DMS79 treated with DMSO at 0.1 percent for 48 hours (cell line): ENCODE measurements around the gene CELF5.
"Not testable (repeated sequence)": the region's sequence is repeated elsewhere in the genome, so short reads cannot be mapped to it uniquely, and the experiment has no call there.

Source experiments
- DNase-seq: peaks from one replicate; lab custom pipeline; 2025; lab: John Stamatoyannopoulos, UW

Gene CELF5

GRCh38 chr19:3207461-3208242, 16.8 kb upstream of the CELF5 start:
- no peak for DNase-seq

- no peak for DNase-seq
These were observed 15.9 kb upstream of the CELF5 start for GRCh38 chr19:3208317-3209207.

GRCh38 chr19:3210347-3211017, 14.0 kb upstream of the CELF5 start:
- no peak for DNase-seq

- DNase-seq = no peak
These were observed 13.3 kb upstream of the CELF5 start for GRCh38 chr19:3211191-3211590.

- no peak for DNase-seq
These were observed 11.3 kb upstream of the CELF5 start for GRCh38 chr19:3213159-3213558.

GRCh38 chr19:3216874-3217273, 7.6 kb upstream of the CELF5 start:
- no peak for DNase-seq

- no peak for DNase-seq
These were observed 3.9 kb upstream of the CELF5 start for GRCh38 chr19:3220576-3220975.

GRCh38 chr19:3221576-3221975, 2.9 kb upstream of the CELF5 start:
- DNase-seq = not testable (repeated sequence)

GRCh38 chr19:3222709-3223108, 1.8 kb upstream of the CELF5 start:
- no peak for DNase-seq

GRCh38 chr19:3225169-3225485, 666 bp downstream of the CELF5 start:
- no peak for DNase-seq

GRCh38 chr19:3225677-3226093, 1.2 kb downstream of the CELF5 start:
- DNase-seq = no peak

GRCh38 chr19:3227054-3227626, 2.7 kb downstream of the CELF5 start:
- DNase-seq = no peak

- no peak for DNase-seq
These were observed 4.9 kb downstream of the CELF5 start for GRCh38 chr19:3229346-3229743.

GRCh38 chr19:3229888-3230496, 5.5 kb downstream of the CELF5 start:
- DNase-seq = no peak

GRCh38 chr19:3231288-3231687, 6.8 kb downstream of the CELF5 start:
- no peak for DNase-seq

GRCh38 chr19:3233116-3233515, 8.7 kb downstream of the CELF5 start:
- no peak for DNase-seq

GRCh38 chr19:3233831-3234230, 9.4 kb downstream of the CELF5 start:
- DNase-seq = no peak

GRCh38 chr19:3234800-3235199, 10.3 kb downstream of the CELF5 start:
- DNase-seq = no peak

GRCh38 chr19:3235604-3236003, 11.1 kb downstream of the CELF5 start:
- not testable (repeated sequence) for DNase-seq

- DNase-seq = no peak
These were observed 11.8 kb downstream of the CELF5 start for GRCh38 chr19:3236272-3236671.

- DNase-seq = no peak
These were observed 13.7 kb downstream of the CELF5 start for GRCh38 chr19:3238066-3238561.

GRCh38 chr19:3239367-3239766, 14.9 kb downstream of the CELF5 start:
- DNase-seq = no peak
